Measurements from ENCODE around the gene PRAME. TPM values are rescaled to one million over a fixed set of nuclear protein-coding genes. Genes with fewer than 3 reads are reported as not detected.

Gene PRAME
- total and polyA plus RNA-seq, 2 experiments from 2014 or later, result not detected

- H3K9me2 ChIP-seq (replicated peaks; ENCODE audit: insufficient read depth), result no peaks in the 10 kb centered on the region
- no peak overlapping the region for H2AFZ ChIP-seq
- no peaks in the 10 kb centered on the region for H3K4me1 ChIP-seq (ENCODE audit: insufficient read depth)
- no peak overlapping the region for H3K4me3 ChIP-seq
- no peaks in the 10 kb centered on the region for H3K79me2 ChIP-seq
- H3K27ac ChIP-seq, result no peak overlapping the region
- TF ChIP-seq EZH2phosphoT487 (IDR thresholded peaks at IDR 0.05; ENCODE audit: low read depth, severe bottlenecking, unreplicated experiment) (no peak), CTCF (IDR thresholded peaks at IDR 0.05; ENCODE audit: poor library complexity) (no peak), EZH2 (IDR thresholded peaks at IDR 0.05; ENCODE audit: borderline replicate concordance) (no peak)
- no peaks in the 10 kb centered on the region for H3K9me3 ChIP-seq (ENCODE audit: low read depth)
- H3K27me3 ChIP-seq, result no peaks in the 10 kb centered on the region
- H3K36me3 ChIP-seq (replicated peaks; ENCODE audit: insufficient read depth, low read depth), result no peaks in the 10 kb centered on the region
- H3K4me2 ChIP-seq, result no peak overlapping the region
- DNase-seq (ENCODE audit: low spot score), result no peak
- H4K20me1 ChIP-seq (ENCODE audit: insufficient read depth, poor library complexity, severe bottlenecking), result no peaks in the 10 kb centered on the region
- WGBS (ENCODE audit: low lambda C conversion rate, missing lambda C conversion rate), result 54% methylated on average over 5 of the region's 5 CpGs
These were observed 39.1 kb upstream of the PRAME start for GRCh38 chr22:22598144-22598543.

GRCh38 chr22:22595001-22595835 is 36.2 kb upstream of the PRAME start:
- H3K9me3 ChIP-seq (ENCODE audit: low read depth), result no peaks in the 10 kb centered on the region
- H3K4me3 ChIP-seq, result no peak overlapping the region
- H3K79me2 ChIP-seq, result no peaks in the 10 kb centered on the region
- no peak overlapping the region for H3K4me2 ChIP-seq
- 90% methylated on average over 5 of the region's 5 CpGs for WGBS (ENCODE audit: low lambda C conversion rate, missing lambda C conversion rate)
- no peaks in the 10 kb centered on the region for H3K9me2 ChIP-seq (replicated peaks; ENCODE audit: insufficient read depth)
- DNase-seq (ENCODE audit: low spot score), result no peak
- TF ChIP-seq EZH2phosphoT487 (IDR thresholded peaks at IDR 0.05; ENCODE audit: low read depth, severe bottlenecking, unreplicated experiment) (no peak), EZH2 (IDR thresholded peaks at IDR 0.05; ENCODE audit: borderline replicate concordance) (no peak), CTCF (IDR thresholded peaks at IDR 0.05; ENCODE audit: poor library complexity) (no peak)
- no peaks in the 10 kb centered on the region for H3K4me1 ChIP-seq (ENCODE audit: insufficient read depth)
- no peak overlapping the region for H3K27ac ChIP-seq
- peaks cover 3% of the 10 kb centered on the region for H3K27me3 ChIP-seq
- H2AFZ ChIP-seq, result no peak overlapping the region
- H3K36me3 ChIP-seq (replicated peaks; ENCODE audit: insufficient read depth, low read depth), result no peaks in the 10 kb centered on the region
- H4K20me1 ChIP-seq (ENCODE audit: insufficient read depth, poor library complexity, severe bottlenecking), result no peaks in the 10 kb centered on the region

- H4K20me1 ChIP-seq (ENCODE audit: insufficient read depth, poor library complexity, severe bottlenecking), result no peaks in the 10 kb centered on the region
- peak; percentile 77 for DNase-seq (ENCODE audit: low spot score)
- no peak for TF ChIP-seq EZH2phosphoT487 (IDR thresholded peaks at IDR 0.05; ENCODE audit: low read depth, severe bottlenecking, unreplicated experiment)
- no peak for TF ChIP-seq EZH2 (IDR thresholded peaks at IDR 0.05; ENCODE audit: borderline replicate concordance)
- peak; percentile 71 for TF ChIP-seq CTCF (IDR thresholded peaks at IDR 0.05; ENCODE audit: poor library complexity)
- H3K36me3 ChIP-seq (replicated peaks; ENCODE audit: insufficient read depth, low read depth), result no peaks in the 10 kb centered on the region
- H2AFZ ChIP-seq, result no peak overlapping the region
- WGBS (ENCODE audit: low lambda C conversion rate, missing lambda C conversion rate), result 47% methylated on average over 10 of the region's 10 CpGs
- no peaks in the 10 kb centered on the region for H3K9me3 ChIP-seq (ENCODE audit: low read depth)
- H3K4me3 ChIP-seq, result no peak overlapping the region
- no peaks in the 10 kb centered on the region for H3K79me2 ChIP-seq
- no peaks in the 10 kb centered on the region for H3K9me2 ChIP-seq (replicated peaks; ENCODE audit: insufficient read depth)
- H3K4me1 ChIP-seq (ENCODE audit: insufficient read depth), result no peaks in the 10 kb centered on the region
- no peak overlapping the region for H3K4me2 ChIP-seq
- no peak overlapping the region for H3K27ac ChIP-seq
- H3K27me3 ChIP-seq, result peaks cover 3% of the 10 kb centered on the region
These were observed 35.0 kb upstream of the PRAME start for GRCh38 chr22:22593964-22594656.

Measured in hepatocyte (in vitro differentiated cells).